K562 treated with DMSO at 1 percent for 24 hours (cell line): ENCODE measurements around the gene ESM1. TPM values are rescaled to one million over a fixed set of nuclear protein-coding genes. Genes with fewer than 3 reads are reported as not detected.

Experiments used
- total RNA-seq: library from RNA; unstranded; fragments of 300-600 nt; gene quantifications from 2 replicates; pipeline ENCODE4 v1.2.3, GENCODE V29; 2022; ENCODE audit warnings: low read depth; ENCODE audit not compliant: insufficient read depth

ESM1 gene
- not detected in 2 replicates for total RNA-seq

DNA sequence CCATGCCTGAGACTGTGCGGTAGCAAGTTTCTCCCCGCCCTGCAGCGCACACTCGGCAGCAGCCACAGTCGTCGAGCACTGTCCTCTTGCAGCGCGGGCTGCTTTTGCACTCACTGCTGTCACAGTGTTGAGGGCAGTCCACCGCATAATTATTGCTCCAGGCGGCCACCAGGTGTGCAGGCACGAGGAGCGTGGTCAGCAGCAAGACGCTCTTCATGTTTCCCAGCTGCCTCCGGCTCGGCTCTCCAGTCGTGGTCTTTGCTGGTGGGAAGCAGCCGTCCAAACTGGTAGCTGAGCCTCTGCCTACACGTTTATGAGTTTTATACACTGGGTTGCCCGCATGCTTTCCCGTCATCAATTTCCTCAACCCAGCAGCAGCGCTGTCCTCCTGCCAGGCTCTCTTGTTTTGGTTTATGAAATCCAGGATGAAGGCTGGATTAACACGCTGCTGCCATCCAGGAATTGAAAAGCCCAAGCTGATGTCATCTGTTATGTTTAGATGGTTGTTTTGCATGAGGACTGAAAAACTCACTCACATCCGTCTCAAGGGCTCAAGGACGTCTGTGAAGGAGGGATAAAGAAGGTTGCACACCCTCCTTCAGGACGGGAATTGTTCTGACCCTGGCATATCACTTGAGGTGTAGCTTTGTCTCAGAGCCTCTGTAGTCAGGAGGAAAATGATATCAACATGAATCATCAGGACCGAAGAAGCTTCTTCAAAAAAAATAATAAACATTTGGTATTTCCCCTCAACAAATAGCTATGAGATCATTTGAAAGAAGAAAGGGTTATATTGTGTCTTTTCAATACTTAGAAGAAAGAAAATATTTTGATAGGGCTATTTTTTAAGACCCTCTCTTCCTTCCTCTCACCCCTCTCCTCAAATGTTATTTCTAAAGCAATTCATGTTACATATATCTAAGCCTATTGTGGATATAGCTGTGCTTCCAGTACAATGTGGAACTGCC lies at the start of gene ESM1:
ESM1 (minus strand) TSS at position 293 of the 968 bp plus-strand sequence; CDS start at position 217, 76 bp downstream.

Other genes with a start within 250 kb of the ESM1 start
- not detected in 2 replicates for gene GZMK, start 38.7 kb upstream of the ESM1 start, total RNA-seq
- not detected in 2 replicates for gene GZMA, start 117.1 kb upstream of the ESM1 start, total RNA-seq
- gene GPX8, start 174.6 kb upstream of the ESM1 start, total RNA-seq, result 1.2 and 1.6 TPM in 2 replicates
- gene CDC20B, start 187.6 kb upstream of the ESM1 start, total RNA-seq, result not detected in 2 replicates
- gene MCIDAS, start 241.7 kb upstream of the ESM1 start, total RNA-seq, result 1.0 and 1.1 TPM in 2 replicates
- 3.6 and 4.7 TPM in 2 replicates for gene CCNO, start 248.0 kb upstream of the ESM1 start, total RNA-seq